Measurements from ENCODE around the gene MAGEA1. TPM values are rescaled to one million over a fixed set of nuclear protein-coding genes. Genes with fewer than 3 reads are reported as not detected.

Gene MAGEA1
- total RNA-seq, 1 experiment from 2014 or later: not detected

Other genes starting within 250 kb of the MAGEA1 start
- not detected for gene PNMA5, start 185.2 kb upstream of the MAGEA1 start, total RNA-seq (2021; ENCODE audit: unreplicated experiment)
- not detected for gene PNMA3, start 122.8 kb upstream of the MAGEA1 start, total RNA-seq (2021; ENCODE audit: unreplicated experiment)
- not detected for gene PNMA6A, start 106.8 kb upstream of the MAGEA1 start, total RNA-seq (2021; ENCODE audit: unreplicated experiment)
- gene PNMA6F, start 142.5 kb downstream of the MAGEA1 start, total RNA-seq (2021; ENCODE audit: unreplicated experiment): not detected
- 9.8 TPM for gene ZNF275, start 154.9 kb downstream of the MAGEA1 start, total RNA-seq (2021; ENCODE audit: unreplicated experiment)
- not detected for gene PNMA6E, start 222.1 kb downstream of the MAGEA1 start, total RNA-seq (2021; ENCODE audit: unreplicated experiment)
- not detected for gene ZFP92, start 232.2 kb downstream of the MAGEA1 start, total RNA-seq (2021; ENCODE audit: unreplicated experiment)